ENCODE results near the gene MT1F. TPM values are rescaled to one million over a fixed set of nuclear protein-coding genes. Genes with fewer than 3 reads are reported as not detected.

MT1F gene
- total and polyA plus RNA-seq, 2 donors (not counting 1 experiment from before 2014, with no cell fraction given): 4.3 to 5.3 TPM

GRCh38 chr16:56683424-56684172, 25.8 kb downstream of the MT1F start:
- H3K27ac Mint-ChIP-seq: no peak overlapping the region
- ATAC-seq (ENCODE audit: low read depth): no peak
- intact Hi-C loops (cut with micrococcal nuclease): loop anchor here (10.0 kb wide), 1 partner anchor 49 kb away; the partner anchor contains the start of genes MT1A and MT1M
- no peak for TF ChIP-seq EZH2 (IDR thresholded peaks at IDR 0.05; ENCODE audit: borderline replicate concordance, insufficient read depth, low read depth, low read length, poor library complexity, severe bottlenecking)
- TF ChIP-seq CTCF (IDR thresholded peaks at IDR 0.05): no peak
- H3K4me3 ChIP-seq (ENCODE audit: control extremely low read depth in 1 of 5, extremely low read depth in 1 of 5, insufficient read depth in 1 of 5, low read depth in 2 of 5, low read length in 4 of 5): no peak overlapping the region
- no peaks in the 10 kb centered on the region for H4K20me1 ChIP-seq (ENCODE audit: control insufficient read depth, insufficient read depth, low read length, poor library complexity, severe bottlenecking)
- peak overlapping the region; percentile 95 for H3K4me3 Mint-ChIP-seq
- no peak overlapping the region for H2AFZ ChIP-seq (ENCODE audit: insufficient read depth, low read depth, low read length, poor library complexity, severe bottlenecking)
- WGBS (ENCODE audit: insufficient coverage): 87% methylated on average over 3 of the region's 5 CpGs
- H3K4me1 Mint-ChIP-seq: peaks cover 21% of the 10 kb centered on the region
- H3K27ac ChIP-seq (ENCODE audit: low read length in 2 of 2): no peak overlapping the region
- ChIA-PET POLR2A (interaction anchor here (1.2 kb wide), 1 partner anchor 27 kb away, joined by 4 read pairs; no protein-coding TSS in a partner anchor), CTCF (interaction anchor here (1.4 to 2.2 kb wide), 3 partner anchors 18 to 107 kb away, joined by 4 to 17 read pairs (median 5); no protein-coding TSS in a partner anchor)
- peaks cover 7% of the 10 kb centered on the region for H3K27me3 Mint-ChIP-seq
- peak overlapping the region; percentile 93 for H3K4me2 ChIP-seq (replicated peaks; ENCODE audit: low read depth, low read length, poor library complexity, severe bottlenecking)
- H3K79me2 ChIP-seq (ENCODE audit: control insufficient read depth, insufficient read depth, low read length): no peaks in the 10 kb centered on the region
- peaks cover 2% of the 10 kb centered on the region for H3K9me3 Mint-ChIP-seq (ENCODE audit: insufficient read depth)
- peaks cover 14 to 15% of the 10 kb centered on the region in 2 donors for H3K4me1 ChIP-seq (ENCODE audit: control insufficient read depth in 2 of 2, insufficient read depth in 2 of 2, low read length in 2 of 2)
- H3K36me3 ChIP-seq (replicated peaks in 1 of 2; ENCODE audit: control extremely low read depth in 1 of 2, control insufficient read depth in 1 of 2, extremely low read depth in 1 of 2, insufficient read depth in 2 of 2, low read length in 1 of 2): no peaks in the 10 kb centered on the region
- peaks cover 0 to 9% (median 4%) of the 10 kb centered on the region in 4 experiments for H3K27me3 ChIP-seq (replicated peaks in 1 of 4; ENCODE audit: control extremely low read depth in 1 of 4, control insufficient read depth in 3 of 4, insufficient read depth in 4 of 4, low read length in 3 of 4)
- peaks cover 0 to 7% (median 0%) of the 10 kb centered on the region in 3 donors for H3K9me3 ChIP-seq (ENCODE audit: control extremely low read depth in 1 of 3, control insufficient read depth in 2 of 3, insufficient read depth in 1 of 3, low read length in 2 of 3)
- DNase-seq: no peak
- H3K9ac ChIP-seq (ENCODE audit: low read length): no peak overlapping the region
